PC-3 (cell line): ENCODE results near the gene SMYD1. TPM values are rescaled to one million over a fixed set of nuclear protein-coding genes. Genes with fewer than 3 reads are reported as not detected.

ENCODE experiments used
- ATAC-seq: fragments of 200-7000 bp; cut with Tn5 transposase; 2 replicates; pipeline ENCODE4 v1.9.1; 2020; ENCODE audit warnings: mild to moderate bottlenecking, moderate library complexity
- BruUV-seq: library from RNA; stranded (reverse); fragments of 400-500 nt; replicated peaks from 2 replicates; lab custom pipeline; 2021; lab: Mats Ljungman, UMichigan
- CTCF ChIA-PET: fragments of 300-600 bp; sonication (Branson Sonifier 250); formaldehyde crosslinking; loops from one replicate; lab custom pipeline; 2022; ENCODE audit warnings: antibody characterized with exemption; lab: Charles Lee
- POLR2A ChIA-PET: fragments of 300-600 bp; sonication (Branson Sonifier 250); formaldehyde crosslinking; loops from one replicate; lab custom pipeline; 2022; ENCODE audit warnings: antibody characterized with exemption; ENCODE audit not compliant: unreplicated experiment; lab: Charles Lee
- DNase-seq: peaks from one replicate; pipeline ENCODE4 v3.0.0-alpha.2; 2015
- H2AFZ ChIP-seq: fragments of 300-600 bp; sonication (generic); 2 replicates; pipeline ENCODE4 v1.6.0; 2016; ENCODE audit warnings: antibody characterized with exemption, low read length
- H3F3A ChIP-seq: fragments of 300-600 bp; sonication (generic); one replicate; pipeline ENCODE4 v1.6.0; 2017; ENCODE audit warnings: antibody characterized with exemption, low read length, control low read depth, mild to moderate bottlenecking; ENCODE audit not compliant: unreplicated experiment
- H3K27ac ChIP-seq: fragments of 300-600 bp; sonication (generic); 2 replicates; pipeline ENCODE4 v1.5.1; 2016; ENCODE audit warnings: mild to moderate bottlenecking, low read length
- H3K27me3 ChIP-seq: fragments of 300-600 bp; sonication (generic); 2 replicates; pipeline ENCODE4 v1.6.1; 2016; ENCODE audit warnings: low read length, mixed read lengths
- H3K36me3 ChIP-seq: fragments of 300-600 bp; sonication (generic); 2 replicates; pipeline ENCODE4 v1.6.1; 2016; ENCODE audit warnings: low read depth, mixed run types, low read length, mixed read lengths
- H3K4me1 ChIP-seq: fragments of 300-600 bp; sonication (generic); 2 replicates; pipeline ENCODE4 v1.5.1; 2016; ENCODE audit warnings: low read length; ENCODE audit not compliant: insufficient read depth
- H3K4me2 ChIP-seq: fragments of 300-600 bp; sonication (generic); 2 replicates; pipeline ENCODE4 v1.6.0; 2016; ENCODE audit warnings: low read length
- H3K4me3 ChIP-seq: fragments of 300-600 bp; sonication (generic); 2 replicates; pipeline ENCODE4 v1.5.1; 2016; ENCODE audit warnings: mild to moderate bottlenecking, low read length, mixed read lengths
- H3K79me2 ChIP-seq: fragments of 300-600 bp; sonication (generic); 2 replicates; pipeline ENCODE4 v1.6.1; 2017; ENCODE audit warnings: low read length, mixed read lengths
- H3K9ac ChIP-seq: fragments of 300-600 bp; sonication (generic); 2 replicates; pipeline ENCODE4 v1.6.0; 2016; ENCODE audit warnings: mild to moderate bottlenecking, low read length
- H3K9me2 ChIP-seq: fragments of 300-600 bp; sonication (generic); replicated peaks from 2 replicates; pipeline ENCODE4 v1.6.1; 2016; ENCODE audit warnings: mixed run types, low read length, mixed read lengths
- H3K9me3 ChIP-seq: fragments of 300-600 bp; sonication (generic); 2 replicates; pipeline ENCODE4 v1.6.1; 2016; ENCODE audit warnings: low read length, mixed read lengths
- H4K20me1 ChIP-seq: fragments of 300-600 bp; sonication (generic); 2 replicates; pipeline ENCODE4 v1.6.1; 2016; ENCODE audit warnings: low read length, mixed read lengths
- EZH2 ChIP-seq: fragments of 300-600 bp; sonication (generic); IDR thresholded peaks from one replicate; pipeline ENCODE4 v1.6.1; 2017; ENCODE audit warnings: antibody characterized with exemption, mild to moderate bottlenecking, low read length; ENCODE audit not compliant: unreplicated experiment
- EZH2phosphoT487 ChIP-seq: fragments of 300-600 bp; sonication (generic); IDR thresholded peaks from 2 replicates; pipeline ENCODE4 v1.6.1; 2018; ENCODE audit warnings: mild to moderate bottlenecking, antibody characterized with exemption, low read length, borderline replicate concordance
- intact Hi-C: fragments of 100-400 bp; cut with micrococcal nuclease; formaldehyde crosslinking; loops from 2 replicates; pipeline ENCODE4 v1.9.0; 2023
- total RNA-seq: library from RNA; depleted of rRNA; stranded (reverse); fragments of >200 nt; gene quantifications from 2 replicates; pipeline ENCODE4 v1.2.3, GENCODE V29; 2014
- TF ChIP-seq, protein P1 (sequence below): fragments of 300-600 bp; sonication (generic); conservative IDR thresholded peaks from 2 replicates; pipeline ENCODE4 v1.5.1; 2017; ENCODE audit warnings: antibody characterized with exemption, low read depth, mild to moderate bottlenecking, low read length

SMYD1 gene
- total RNA-seq, 1 experiment from 2014 or later, result not detected

DNA sequence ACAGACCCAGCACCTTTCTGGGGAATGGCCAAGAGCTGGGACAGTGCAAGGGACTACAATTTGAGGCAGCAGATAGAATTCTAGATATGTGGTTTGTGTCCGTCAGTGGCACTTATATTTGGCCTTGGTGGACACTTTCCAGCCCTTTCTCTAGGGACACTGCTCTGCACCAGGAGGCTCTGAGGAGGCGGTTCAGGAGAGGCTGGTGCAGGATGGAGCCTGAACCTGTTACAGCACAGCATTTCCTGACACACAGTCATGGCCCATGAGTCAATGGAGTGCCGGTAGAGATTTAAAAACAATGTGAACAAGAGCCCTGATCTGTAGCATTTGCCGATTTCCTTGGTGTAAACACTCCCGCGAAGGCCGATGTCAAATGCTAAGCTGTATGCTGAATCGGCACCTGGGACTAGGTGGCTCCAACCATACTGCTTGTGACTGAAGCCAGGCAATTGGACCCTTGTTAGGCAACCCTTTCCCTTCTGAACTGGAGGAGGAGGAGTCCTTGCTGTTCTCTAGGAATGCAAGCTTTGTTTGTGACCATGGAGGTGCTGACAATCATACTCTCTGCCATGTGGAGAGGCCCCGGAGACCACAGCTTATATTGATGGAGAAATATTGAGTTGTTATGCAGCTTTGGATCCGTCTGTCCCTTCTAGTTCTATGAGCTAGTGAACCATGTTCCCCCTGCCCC lies 48.3 kb downstream of the SMYD1 start:
- ChIA-PET CTCF (no interaction called here), POLR2A (no interaction called here)
- no peaks in the 10 kb centered on the region for H3K36me3 ChIP-seq
- H3K9me2 ChIP-seq, result no peaks in the 10 kb centered on the region
- no peak overlapping the region for H3K4me3 ChIP-seq
- H4K20me1 ChIP-seq, result no peaks in the 10 kb centered on the region
- peaks cover 73% of the 10 kb centered on the region for H3K27me3 ChIP-seq
- H3K9ac ChIP-seq, result no peak overlapping the region
- ATAC-seq (no peak), DNase-seq (no peak)
- H3K4me1 ChIP-seq, result no peaks in the 10 kb centered on the region
- H3K27ac ChIP-seq, result no peak overlapping the region
- TF ChIP-seq EZH2phosphoT487 (no peak), EZH2 (no peak)
- TF ChIP-seq, protein P1, sequence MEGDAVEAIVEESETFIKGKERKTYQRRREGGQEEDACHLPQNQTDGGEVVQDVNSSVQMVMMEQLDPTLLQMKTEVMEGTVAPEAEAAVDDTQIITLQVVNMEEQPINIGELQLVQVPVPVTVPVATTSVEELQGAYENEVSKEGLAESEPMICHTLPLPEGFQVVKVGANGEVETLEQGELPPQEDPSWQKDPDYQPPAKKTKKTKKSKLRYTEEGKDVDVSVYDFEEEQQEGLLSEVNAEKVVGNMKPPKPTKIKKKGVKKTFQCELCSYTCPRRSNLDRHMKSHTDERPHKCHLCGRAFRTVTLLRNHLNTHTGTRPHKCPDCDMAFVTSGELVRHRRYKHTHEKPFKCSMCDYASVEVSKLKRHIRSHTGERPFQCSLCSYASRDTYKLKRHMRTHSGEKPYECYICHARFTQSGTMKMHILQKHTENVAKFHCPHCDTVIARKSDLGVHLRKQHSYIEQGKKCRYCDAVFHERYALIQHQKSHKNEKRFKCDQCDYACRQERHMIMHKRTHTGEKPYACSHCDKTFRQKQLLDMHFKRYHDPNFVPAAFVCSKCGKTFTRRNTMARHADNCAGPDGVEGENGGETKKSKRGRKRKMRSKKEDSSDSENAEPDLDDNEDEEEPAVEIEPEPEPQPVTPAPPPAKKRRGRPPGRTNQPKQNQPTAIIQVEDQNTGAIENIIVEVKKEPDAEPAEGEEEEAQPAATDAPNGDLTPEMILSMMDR, result no peak
- no peaks in the 10 kb centered on the region for H3K79me2 ChIP-seq
- BruUV-seq, result no TSS peak
- H3F3A ChIP-seq, result no peaks in the 10 kb centered on the region
- H2AFZ ChIP-seq, result no peak overlapping the region
- intact Hi-C loops, result no loop called here
- H3K9me3 ChIP-seq, result no peaks in the 10 kb centered on the region
- H3K4me2 ChIP-seq, result no peak overlapping the region

DNA sequence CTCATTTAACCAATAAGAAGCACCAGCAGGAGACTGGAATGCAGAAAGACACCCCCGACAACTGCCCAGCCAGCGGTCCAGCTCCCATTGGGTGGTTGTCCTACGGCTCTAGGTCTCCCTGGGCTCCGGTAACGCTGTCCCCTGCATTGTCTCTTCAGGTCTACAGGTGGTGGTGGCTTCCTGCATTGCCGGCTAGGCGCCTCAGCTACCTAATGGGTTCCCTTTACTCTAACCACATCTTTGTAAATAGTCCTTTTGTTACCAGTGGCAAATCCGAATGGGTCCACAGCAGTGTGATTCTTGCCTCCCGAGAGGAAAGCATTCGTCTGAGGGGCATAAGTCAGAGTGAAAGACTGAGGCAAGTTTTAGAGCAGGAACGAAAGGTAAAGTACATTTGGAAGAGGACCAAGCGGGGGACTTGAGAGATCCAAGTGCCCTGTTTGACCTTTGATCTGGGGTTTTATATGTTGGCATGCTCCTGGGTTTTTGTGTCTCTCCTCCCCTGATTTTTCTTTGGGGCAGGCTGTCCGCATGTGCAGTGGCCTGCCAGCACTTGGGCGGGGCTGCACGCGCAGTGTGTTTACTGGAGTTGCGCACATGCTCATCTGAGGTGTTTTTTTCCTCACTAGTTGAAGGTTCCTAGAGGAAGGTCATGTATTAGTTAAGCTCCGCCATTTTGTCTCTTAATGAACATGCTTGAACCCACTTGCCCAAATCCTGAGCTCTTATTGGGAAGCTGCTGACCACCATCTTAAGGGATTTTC lies 49.2 kb downstream of the SMYD1 start:
- no peak for ATAC-seq
- Histone ChIP-seq H4K20me1 (no peaks in the 10 kb centered on the region), H3K9ac (no peak overlapping the region), H2AFZ (no peak overlapping the region), H3K9me3 (no peaks in the 10 kb centered on the region), H3K4me2 (no peak overlapping the region), H3K4me3 (no peak overlapping the region), H3K27me3 (peaks cover 77% of the 10 kb centered on the region), H3K27ac (no peak overlapping the region), H3K79me2 (no peaks in the 10 kb centered on the region), H3K36me3 (no peaks in the 10 kb centered on the region), H3K4me1 (no peaks in the 10 kb centered on the region), H3F3A (no peaks in the 10 kb centered on the region), H3K9me2 (no peaks in the 10 kb centered on the region)
- intact Hi-C loops, result no loop called here
- no peak for DNase-seq
- ChIA-PET POLR2A (no interaction called here), CTCF (no interaction called here)
- TF ChIP-seq, protein P1, result no peak
- TF ChIP-seq EZH2phosphoT487, result no peak
- no peak for TF ChIP-seq EZH2
- BruUV-seq, result no TSS peak

DNA sequence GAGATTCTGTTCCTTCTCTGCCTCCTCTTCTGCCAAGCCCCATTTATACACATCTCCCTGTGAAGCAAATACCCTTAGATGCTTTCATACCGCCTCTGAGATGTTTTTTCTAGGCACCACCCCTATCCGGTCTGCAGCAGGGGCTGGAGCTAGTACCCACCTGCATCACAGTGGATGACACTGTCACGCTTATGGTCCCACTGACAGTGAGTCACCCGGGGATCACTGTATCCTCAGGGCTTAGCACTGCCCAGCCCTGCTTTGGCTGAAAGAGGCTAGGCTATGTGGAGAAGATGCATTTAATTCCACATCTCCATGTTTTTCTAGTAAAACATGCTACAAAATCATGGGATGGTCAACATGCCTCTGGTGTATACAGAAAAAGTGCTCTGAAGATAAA lies 50.3 kb downstream of the SMYD1 start:
- CTCF ChIA-PET, result no interaction called here
- H3K4me2 ChIP-seq, result no peak overlapping the region
- no peaks in the 10 kb centered on the region for H4K20me1 ChIP-seq
- H3K9me3 ChIP-seq, result no peaks in the 10 kb centered on the region
- ATAC-seq, result no peak
- no peaks in the 10 kb centered on the region for H3F3A ChIP-seq
- no TSS peak for BruUV-seq
- peak; percentile 14 for DNase-seq
- H3K4me1 ChIP-seq, result no peaks in the 10 kb centered on the region
- POLR2A ChIA-PET, result no interaction called here
- H3K9ac ChIP-seq, result no peak overlapping the region
- intact Hi-C loops, result no loop called here
- no peak overlapping the region for H2AFZ ChIP-seq
- no peak overlapping the region for H3K4me3 ChIP-seq
- peaks cover 74% of the 10 kb centered on the region for H3K27me3 ChIP-seq
- TF ChIP-seq EZH2, result no peak
- no peak for TF ChIP-seq EZH2phosphoT487
- TF ChIP-seq, protein P1, result no peak
- no peak overlapping the region for H3K27ac ChIP-seq
- H3K9me2 ChIP-seq, result no peaks in the 10 kb centered on the region
- H3K36me3 ChIP-seq, result no peaks in the 10 kb centered on the region
- H3K79me2 ChIP-seq, result no peaks in the 10 kb centered on the region
